Suprapubic skin (tissue), 4 donors: ENCODE data around the gene UBE2S. TPM values are rescaled to one million over a fixed set of nuclear protein-coding genes. Genes with fewer than 3 reads are reported as not detected.

Experiments
- DNase-seq, 2 donors: peaks; one replicate each; pipeline ENCODE4 v3.0.0-alpha.2; 2019; ENCODE audit warnings: low spot score in 2 of 2
- H3K27ac ChIP-seq: fragments of 200-600 bp; sonication (generic); one replicate; pipeline ENCODE4 v1.5.1; 2019
- H3K27me3 ChIP-seq: fragments of 200-600 bp; sonication (generic); one replicate; pipeline ENCODE4 v1.5.1; 2019
- H3K36me3 ChIP-seq: fragments of 200-600 bp; sonication (generic); one replicate; pipeline ENCODE4 v1.5.1; 2019
- H3K4me1 ChIP-seq: fragments of 200-600 bp; sonication (generic); one replicate; pipeline ENCODE4 v1.5.1; 2019
- H3K4me3 ChIP-seq: fragments of 200-600 bp; sonication (generic); one replicate; pipeline ENCODE4 v1.5.1; 2019; ENCODE audit warnings: mild to moderate bottlenecking
- H3K9me3 ChIP-seq: fragments of 200-600 bp; sonication (generic); one replicate; pipeline ENCODE4 v1.5.1; 2019
- CTCF ChIP-seq, 2 donors: fragments of 200-600 bp in 1 of 2; fragments of 450-650 bp in 1 of 2; sonication (generic) in 1 of 2; IDR thresholded peaks; one replicate each; pipeline ENCODE4 v1.5.1; 2016 to 2019; ENCODE audit warnings: antibody characterized with exemption in 2 of 2, mild to moderate bottlenecking in 1 of 2, moderate library complexity in 1 of 2
- EP300 ChIP-seq: sonication (generic); formaldehyde crosslinking; IDR thresholded peaks from one replicate; pipeline ENCODE4 v1.6.1; 2017; ENCODE audit warnings: antibody characterized with exemption
- POLR2A ChIP-seq, 2 donors: fragments of 450-650 bp; IDR thresholded peaks; one replicate each; pipeline ENCODE4 v1.6.1; 2017; ENCODE audit warnings: antibody characterized with exemption in 2 of 2, mild to moderate bottlenecking in 2 of 2, moderate library complexity in 2 of 2
- POLR2AphosphoS5 ChIP-seq, 3 donors: sonication (generic); formaldehyde crosslinking; IDR thresholded peaks; one replicate each; pipeline ENCODE4 v1.6.1; 2017; ENCODE audit warnings: antibody characterized with exemption in 3 of 3
- WGBS: methylation state at CpG from one replicate; pipeline ENCODE4 v1.1.5; 2018; 5-methylcytosine and 5-hydroxymethylcytosine counted together
- total RNA-seq, 4 donors: library from RNA; depleted of rRNA; stranded (reverse); fragments of >200 nt; gene quantifications; one replicate each; pipeline ENCODE4 v1.1.0, GENCODE V29; 2016

Gene UBE2S
- total RNA-seq, 4 donors from 2014 or later, result 7.4 to 17.0 (median 12.2) TPM

GRCh38 chr19:55400281-55401087, 7.1 kb downstream of the UBE2S start:
- WGBS, result 63% methylated on average over 13 of the region's 14 CpGs
- H3K27ac ChIP-seq, result no peak overlapping the region
- H3K36me3 ChIP-seq, result peaks cover 40% of the 10 kb centered on the region
- H3K9me3 ChIP-seq, result no peaks in the 10 kb centered on the region
- peaks cover 4% of the 10 kb centered on the region for H3K4me1 ChIP-seq
- no peaks in the 10 kb centered on the region for H3K27me3 ChIP-seq
- no peak for DNase-seq
- TF ChIP-seq POLR2AphosphoS5 (IDR thresholded peaks at IDR 0.05), result no peak
- TF ChIP-seq POLR2A (IDR thresholded peaks at IDR 0.05), result no peak
- no peak for TF ChIP-seq EP300
- TF ChIP-seq CTCF (IDR thresholded peaks at IDR 0.05), result no peak
- H3K4me3 ChIP-seq, result no peak overlapping the region

GRCh38 chr19:55398200-55398925, 9.2 kb downstream of the UBE2S start:
- no peak overlapping the region for H3K4me3 ChIP-seq
- no peak overlapping the region for H3K27ac ChIP-seq
- H3K27me3 ChIP-seq, result no peaks in the 10 kb centered on the region
- no peak for DNase-seq
- no peak for TF ChIP-seq EP300
- TF ChIP-seq POLR2A (IDR thresholded peaks at IDR 0.05), result no peak
- TF ChIP-seq CTCF (IDR thresholded peaks at IDR 0.05), result no peak
- TF ChIP-seq POLR2AphosphoS5 (IDR thresholded peaks at IDR 0.05), result no peak
- H3K9me3 ChIP-seq, result no peaks in the 10 kb centered on the region
- WGBS, result 83% methylated on average over 12 of the region's 12 CpGs
- peaks cover 25% of the 10 kb centered on the region for H3K36me3 ChIP-seq
- H3K4me1 ChIP-seq, result peaks cover 4% of the 10 kb centered on the region

DNA sequence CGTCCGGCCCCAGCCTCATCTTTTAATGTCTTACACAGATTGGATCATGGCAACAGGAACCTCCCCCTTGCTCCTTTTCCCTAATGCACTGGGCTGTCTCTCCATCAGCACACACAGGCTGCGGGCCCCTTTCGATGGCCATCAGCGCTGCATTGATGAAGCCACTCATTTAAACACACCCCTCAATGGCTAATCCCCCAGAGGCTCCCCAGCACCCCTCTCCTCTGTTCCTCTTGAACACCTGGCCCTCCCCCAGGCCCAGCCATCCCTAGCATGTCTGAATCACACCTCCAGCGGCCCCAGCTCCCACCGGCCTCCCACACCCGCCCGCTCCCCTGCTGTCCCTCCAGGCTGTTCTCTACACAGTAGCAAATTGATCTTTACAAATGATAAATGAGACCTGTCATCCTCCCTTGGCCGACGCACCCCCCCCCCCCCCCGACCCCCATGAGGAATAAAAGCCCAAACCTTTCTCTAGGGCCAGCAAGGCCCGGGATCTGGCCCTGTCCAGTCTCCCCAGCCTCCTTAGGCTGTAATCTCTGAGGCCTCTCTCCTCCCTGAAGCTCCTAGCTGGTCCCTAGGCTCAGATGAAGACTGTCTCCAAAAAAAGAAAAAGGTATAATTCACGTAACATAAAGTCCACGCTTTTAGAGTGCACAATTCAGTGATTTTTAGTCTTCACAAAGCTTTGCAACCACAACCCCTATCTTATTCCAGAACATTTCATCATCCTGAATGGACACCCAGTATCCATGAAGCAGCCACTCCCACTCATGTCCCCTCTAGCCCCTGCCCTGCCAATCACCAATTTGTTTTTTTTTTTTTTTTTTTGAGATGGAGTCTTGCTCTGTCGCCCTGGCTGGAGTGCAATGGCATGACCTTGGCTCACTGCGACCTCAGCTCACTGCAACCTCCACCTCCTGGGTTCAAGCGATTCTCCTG, 14.5 kb downstream of the UBE2S start:
- Histone ChIP-seq H3K4me3 (no peak overlapping the region), H3K36me3 (peaks cover 33% of the 10 kb centered on the region), H3K27me3 (no peaks in the 10 kb centered on the region), H3K9me3 (no peaks in the 10 kb centered on the region), H3K27ac (no peak overlapping the region), H3K4me1 (peaks cover 22% of the 10 kb centered on the region)
- 73% methylated on average over 18 of the region's 18 CpGs for WGBS
- TF ChIP-seq CTCF (IDR thresholded peaks at IDR 0.05) (no peak), EP300 (no peak), POLR2AphosphoS5 (IDR thresholded peaks at IDR 0.05) (no peak), POLR2A (IDR thresholded peaks at IDR 0.05) (no peak)
- DNase-seq, result no peak

GRCh38 chr19:55391702-55392615, 15.6 kb downstream of the UBE2S start:
- WGBS, result 79% methylated on average over 18 of the region's 18 CpGs
- peaks cover 44% of the 10 kb centered on the region for H3K36me3 ChIP-seq
- peaks cover 34% of the 10 kb centered on the region for H3K4me1 ChIP-seq
- H3K27ac ChIP-seq, result no peak overlapping the region
- H3K27me3 ChIP-seq, result no peaks in the 10 kb centered on the region
- no peak overlapping the region for H3K4me3 ChIP-seq
- no peak for DNase-seq
- H3K9me3 ChIP-seq, result no peaks in the 10 kb centered on the region
- TF ChIP-seq EP300 (no peak), CTCF (IDR thresholded peaks at IDR 0.05) (no peak), POLR2AphosphoS5 (IDR thresholded peaks at IDR 0.05) (no peak), POLR2A (IDR thresholded peaks at IDR 0.05) (no peak)
